ENCODE data around the gene NAALADL1.
"Not testable (repeated sequence)": the region's sequence is repeated elsewhere in the genome, so short reads cannot be mapped to it uniquely, and the experiment has no call there.

- TF ChIP-seq CTCF, POLR2A (IDR thresholded peaks at IDR 0.05): not testable (repeated sequence)
These were observed 54.4 kb downstream of the NAALADL1 start for GRCh38 chr11:65003968-65004367.
